Cerebellar cortex (tissue), 1 donor: ENCODE measurements around the gene TAF11L13.

ENCODE experiments used
- DNase-seq: peaks from one replicate; pipeline ENCODE4 v3.0.0-alpha.2; 2015; ENCODE audit warnings: low spot score

The TAF11L13 gene

GRCh38 chr5:17679597-17680203 lies 47.8 kb downstream of the TAF11L13 start:
- no peak for DNase-seq

DNA sequence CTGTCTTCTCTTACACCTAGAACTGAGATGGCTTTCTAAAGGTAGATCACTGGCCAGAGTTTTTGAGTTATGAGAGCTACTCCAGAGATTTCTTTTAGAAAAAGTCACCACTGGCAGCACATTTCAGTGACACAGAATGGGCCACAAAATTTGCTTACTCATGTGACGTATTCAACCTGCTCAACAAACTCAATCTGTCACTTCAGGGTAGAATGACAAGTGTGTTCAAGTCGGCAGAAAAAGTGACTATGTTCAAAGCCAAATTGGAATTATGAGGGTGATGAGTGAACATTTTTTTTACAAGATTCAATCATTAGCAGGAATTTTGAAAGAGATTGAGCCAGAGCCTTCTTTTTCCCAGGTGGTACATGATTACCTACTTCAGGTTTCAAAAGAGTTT lies 48.8 kb downstream of the TAF11L13 start:
- peak; percentile 1 for DNase-seq
